Limb (tissue), 2 donors: ENCODE measurements around the gene TREML4.

Source experiments
- DNase-seq, 2 donors: peaks; one replicate each; pipeline ENCODE4 v3.0.0-alpha.2; 2016; ENCODE audit errors: extremely low spot score in 2 of 2

The TREML4 gene

GRCh38 chr6:41284726-41285125, 56.6 kb downstream of the TREML4 start:
- DNase-seq, result no peak

GRCh38 chr6:41286544-41287346, 58.6 kb downstream of the TREML4 start, which contains the start of gene TREM1:
Gene TREM1, minus strand, starts transcription at chr6:41286682. Its CDS starts 27 bp downstream, at chr6:41286655.
- no peak for DNase-seq

DNA sequence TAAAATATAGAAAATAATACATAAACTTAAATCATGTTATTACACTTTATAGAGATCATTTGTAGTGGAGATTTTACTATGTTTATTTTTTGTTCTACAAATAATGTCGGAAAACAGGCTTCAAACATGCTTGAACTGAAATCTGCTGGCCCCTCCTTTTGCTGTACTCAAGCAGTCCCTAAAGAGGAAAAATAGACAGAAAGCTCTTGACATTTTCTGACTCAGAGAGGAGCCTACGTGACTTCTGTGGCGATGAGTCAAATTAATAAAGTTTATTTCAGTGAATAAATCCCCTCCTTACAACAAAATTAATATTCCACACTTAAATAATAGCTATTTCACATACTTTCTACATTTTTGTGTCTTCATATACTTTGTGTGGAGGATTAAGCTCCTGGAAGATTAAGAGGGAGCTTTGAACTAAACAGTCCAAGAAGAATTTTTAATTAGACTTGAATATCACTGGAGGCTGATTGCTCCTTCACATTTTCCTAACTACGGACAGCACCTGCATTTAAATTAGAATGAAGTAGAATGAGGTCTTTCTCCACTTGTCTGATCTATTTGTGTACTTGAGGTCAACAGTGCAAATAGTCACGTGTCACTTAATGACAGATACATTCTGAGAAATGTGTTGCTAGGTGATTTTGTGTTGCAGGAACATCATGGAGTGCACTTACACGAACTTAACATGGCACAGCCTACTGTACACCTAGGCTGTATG, 60.0 kb downstream of the TREML4 start:
- DNase-seq, result no peak
